ENCODE measurements around the gene CDK15.

DNA sequence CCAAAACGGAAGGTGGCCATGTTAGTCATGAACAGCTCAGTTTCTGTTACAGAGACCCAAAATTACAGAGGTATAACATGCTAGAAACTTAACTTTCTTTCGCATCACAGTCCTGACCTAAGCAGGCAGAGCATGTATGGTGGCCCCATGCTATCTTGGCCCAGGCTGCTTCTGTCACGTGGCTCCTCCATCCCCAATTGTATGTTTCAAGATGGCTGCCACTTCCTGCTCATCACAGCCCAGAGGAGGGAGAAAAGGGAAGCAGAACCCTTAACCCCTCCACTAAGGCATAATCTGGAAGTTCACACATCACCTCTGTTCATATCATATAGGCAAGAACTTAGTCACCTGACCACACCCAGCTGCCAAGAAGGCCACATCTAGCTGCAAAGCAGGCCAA is 28.7 kb downstream of the CDK15 start:
- TF ChIP-seq, protein P1, sequence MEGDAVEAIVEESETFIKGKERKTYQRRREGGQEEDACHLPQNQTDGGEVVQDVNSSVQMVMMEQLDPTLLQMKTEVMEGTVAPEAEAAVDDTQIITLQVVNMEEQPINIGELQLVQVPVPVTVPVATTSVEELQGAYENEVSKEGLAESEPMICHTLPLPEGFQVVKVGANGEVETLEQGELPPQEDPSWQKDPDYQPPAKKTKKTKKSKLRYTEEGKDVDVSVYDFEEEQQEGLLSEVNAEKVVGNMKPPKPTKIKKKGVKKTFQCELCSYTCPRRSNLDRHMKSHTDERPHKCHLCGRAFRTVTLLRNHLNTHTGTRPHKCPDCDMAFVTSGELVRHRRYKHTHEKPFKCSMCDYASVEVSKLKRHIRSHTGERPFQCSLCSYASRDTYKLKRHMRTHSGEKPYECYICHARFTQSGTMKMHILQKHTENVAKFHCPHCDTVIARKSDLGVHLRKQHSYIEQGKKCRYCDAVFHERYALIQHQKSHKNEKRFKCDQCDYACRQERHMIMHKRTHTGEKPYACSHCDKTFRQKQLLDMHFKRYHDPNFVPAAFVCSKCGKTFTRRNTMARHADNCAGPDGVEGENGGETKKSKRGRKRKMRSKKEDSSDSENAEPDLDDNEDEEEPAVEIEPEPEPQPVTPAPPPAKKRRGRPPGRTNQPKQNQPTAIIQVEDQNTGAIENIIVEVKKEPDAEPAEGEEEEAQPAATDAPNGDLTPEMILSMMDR (IDR thresholded peaks at IDR 0.05), result no peak
- TF ChIP-seq, protein P2, sequence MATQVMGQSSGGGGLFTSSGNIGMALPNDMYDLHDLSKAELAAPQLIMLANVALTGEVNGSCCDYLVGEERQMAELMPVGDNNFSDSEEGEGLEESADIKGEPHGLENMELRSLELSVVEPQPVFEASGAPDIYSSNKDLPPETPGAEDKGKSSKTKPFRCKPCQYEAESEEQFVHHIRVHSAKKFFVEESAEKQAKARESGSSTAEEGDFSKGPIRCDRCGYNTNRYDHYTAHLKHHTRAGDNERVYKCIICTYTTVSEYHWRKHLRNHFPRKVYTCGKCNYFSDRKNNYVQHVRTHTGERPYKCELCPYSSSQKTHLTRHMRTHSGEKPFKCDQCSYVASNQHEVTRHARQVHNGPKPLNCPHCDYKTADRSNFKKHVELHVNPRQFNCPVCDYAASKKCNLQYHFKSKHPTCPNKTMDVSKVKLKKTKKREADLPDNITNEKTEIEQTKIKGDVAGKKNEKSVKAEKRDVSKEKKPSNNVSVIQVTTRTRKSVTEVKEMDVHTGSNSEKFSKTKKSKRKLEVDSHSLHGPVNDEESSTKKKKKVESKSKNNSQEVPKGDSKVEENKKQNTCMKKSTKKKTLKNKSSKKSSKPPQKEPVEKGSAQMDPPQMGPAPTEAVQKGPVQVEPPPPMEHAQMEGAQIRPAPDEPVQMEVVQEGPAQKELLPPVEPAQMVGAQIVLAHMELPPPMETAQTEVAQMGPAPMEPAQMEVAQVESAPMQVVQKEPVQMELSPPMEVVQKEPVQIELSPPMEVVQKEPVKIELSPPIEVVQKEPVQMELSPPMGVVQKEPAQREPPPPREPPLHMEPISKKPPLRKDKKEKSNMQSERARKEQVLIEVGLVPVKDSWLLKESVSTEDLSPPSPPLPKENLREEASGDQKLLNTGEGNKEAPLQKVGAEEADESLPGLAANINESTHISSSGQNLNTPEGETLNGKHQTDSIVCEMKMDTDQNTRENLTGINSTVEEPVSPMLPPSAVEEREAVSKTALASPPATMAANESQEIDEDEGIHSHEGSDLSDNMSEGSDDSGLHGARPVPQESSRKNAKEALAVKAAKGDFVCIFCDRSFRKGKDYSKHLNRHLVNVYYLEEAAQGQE (IDR thresholded peaks at IDR 0.05; ENCODE audit: insufficient read depth in 1 of 2, low read depth in 2 of 2, low read length in 1 of 2), result no peak
- TF ChIP-seq POLR2AphosphoS5 (IDR thresholded peaks at IDR 0.05; ENCODE audit: low read depth, low read length), result no peak

All from Panc1 (cell line).